Activated CD8-positive, alpha-beta memory T cell treated with anti-CD3 and anti-CD28 coated beads, Interleukin-2, amount 50 U/mL, for 48 hours (primary cell): ENCODE data around the gene BRIX1.

Experiments
- DNase-seq: peaks from one replicate; pipeline ENCODE4 v3.0.0-alpha.2; 2020

Gene BRIX1, protein sequence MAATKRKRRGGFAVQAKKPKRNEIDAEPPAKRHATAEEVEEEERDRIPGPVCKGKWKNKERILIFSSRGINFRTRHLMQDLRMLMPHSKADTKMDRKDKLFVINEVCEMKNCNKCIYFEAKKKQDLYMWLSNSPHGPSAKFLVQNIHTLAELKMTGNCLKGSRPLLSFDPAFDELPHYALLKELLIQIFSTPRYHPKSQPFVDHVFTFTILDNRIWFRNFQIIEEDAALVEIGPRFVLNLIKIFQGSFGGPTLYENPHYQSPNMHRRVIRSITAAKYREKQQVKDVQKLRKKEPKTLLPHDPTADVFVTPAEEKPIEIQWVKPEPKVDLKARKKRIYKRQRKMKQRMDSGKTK

GRCh38 chr5:34915139-34915855 lies at the start of gene BRIX1, which contains the start of gene RAD1:
TSS of gene BRIX1 (plus strand) at chr5:34915711. CDS start at chr5:34915739, 28 bp downstream.
TSS of gene RAD1 (minus strand) at chr5:34915504. CDS start at chr5:34914892, 612 bp downstream.
- peak; percentile 96 for DNase-seq

DNA sequence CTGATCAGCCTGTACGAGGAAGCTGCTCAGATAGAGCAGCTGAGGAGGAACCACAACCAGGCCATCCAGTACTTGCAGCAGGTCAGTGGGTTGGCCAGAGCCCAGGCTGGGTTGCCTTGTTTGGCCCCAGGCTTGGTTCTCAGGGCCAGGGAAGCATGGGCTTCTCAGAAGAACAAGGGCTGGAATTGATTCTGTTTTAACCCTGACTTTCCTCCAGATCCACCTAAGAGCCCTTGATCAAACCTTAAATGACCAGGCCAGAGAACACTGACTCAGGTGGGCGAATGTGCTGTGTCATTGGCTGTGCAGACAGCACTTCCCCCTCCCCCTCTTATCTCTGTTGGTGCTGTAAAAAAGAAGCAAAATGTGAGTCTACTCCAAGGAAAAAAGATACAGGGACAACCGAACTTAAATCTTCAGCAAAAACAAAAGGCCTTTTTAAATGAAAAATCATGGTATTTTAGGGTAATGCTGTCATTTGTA lies 48.5 kb upstream of the BRIX1 start:
- DNase-seq: no peak

DNA sequence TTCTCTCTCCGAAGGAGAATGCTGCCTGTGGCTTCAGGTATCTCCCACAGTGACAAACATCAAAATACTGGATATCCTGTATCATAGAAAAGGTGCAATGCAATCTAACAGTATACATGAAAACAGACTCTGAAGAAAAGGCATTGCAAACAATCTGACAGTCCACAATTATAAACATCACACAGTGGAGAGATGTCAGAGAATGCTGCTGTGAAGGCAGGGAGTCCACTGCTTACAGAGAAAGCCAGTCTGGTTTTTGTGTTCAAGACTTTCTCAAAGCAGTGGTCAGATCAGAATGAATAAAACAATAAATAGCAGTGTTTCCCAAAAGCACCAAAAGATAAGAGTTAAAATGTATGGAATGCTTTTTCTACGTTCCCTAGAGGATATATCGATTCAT lies 47.9 kb upstream of the BRIX1 start:
- DNase-seq: no peak

- DNase-seq: no peak
These were observed 46.7 kb upstream of the BRIX1 start for GRCh38 chr5:34868791-34869190.

- DNase-seq: no peak
These were observed 46.3 kb upstream of the BRIX1 start for GRCh38 chr5:34869256-34869655.

- no peak for DNase-seq
These were observed 45.1 kb upstream of the BRIX1 start for GRCh38 chr5:34870382-34870781.

- no peak for DNase-seq
These were observed 39.2 kb upstream of the BRIX1 start for GRCh38 chr5:34876275-34876674.

DNA sequence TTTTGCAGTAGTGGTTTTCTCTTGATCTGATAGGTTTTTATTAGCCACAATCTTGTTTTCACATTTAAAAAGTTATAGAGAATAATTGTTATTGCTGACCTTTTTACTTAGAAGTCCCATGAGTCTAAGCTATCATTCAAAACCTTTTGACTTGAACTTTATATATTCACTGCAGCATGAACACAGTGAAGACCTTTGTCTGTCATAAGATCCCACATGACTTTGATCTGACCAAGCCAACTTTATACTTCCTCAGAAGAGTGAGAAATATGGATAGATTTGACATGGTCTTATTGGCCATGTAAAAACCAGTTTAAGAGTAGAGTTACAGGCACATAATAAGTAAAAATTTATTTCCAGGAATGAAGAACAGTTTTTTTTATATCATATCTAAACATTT lies 34.3 kb upstream of the BRIX1 start:
- DNase-seq: no peak

DNA sequence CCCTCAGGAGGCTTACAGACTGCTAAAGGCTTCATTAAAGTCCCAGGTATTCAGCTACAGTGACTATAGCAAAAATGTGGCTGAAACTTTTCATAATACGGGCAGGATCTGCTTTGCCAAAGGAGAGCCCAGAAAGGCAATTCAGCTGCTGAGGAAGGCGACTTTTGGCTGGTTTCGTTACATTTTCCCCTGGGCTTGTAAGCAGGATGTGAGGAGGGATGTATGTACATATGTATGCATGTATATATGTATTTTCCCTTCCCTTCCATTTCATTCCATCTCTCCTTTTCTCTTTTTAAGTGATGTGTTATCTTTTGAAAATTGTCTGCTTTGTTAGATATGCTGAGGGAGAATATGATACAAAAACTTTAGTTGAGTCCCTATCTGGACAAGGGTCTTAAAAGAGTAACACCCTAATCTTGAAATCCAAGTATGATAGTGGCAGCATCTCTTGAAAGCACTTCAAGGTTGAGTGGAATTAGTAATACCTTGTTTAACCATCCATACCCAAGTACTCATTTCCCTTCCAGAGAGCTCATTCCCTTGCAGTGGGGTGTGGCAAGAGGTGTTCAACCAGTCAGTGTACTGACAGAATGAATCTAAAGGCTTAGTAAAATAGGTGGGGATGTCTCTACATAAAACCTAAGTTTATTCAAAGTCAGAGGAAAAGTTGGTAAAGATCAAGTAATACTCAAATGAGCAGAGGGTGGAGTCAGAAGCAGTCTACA lies 29.0 kb upstream of the BRIX1 start:
- DNase-seq: no peak

DNA sequence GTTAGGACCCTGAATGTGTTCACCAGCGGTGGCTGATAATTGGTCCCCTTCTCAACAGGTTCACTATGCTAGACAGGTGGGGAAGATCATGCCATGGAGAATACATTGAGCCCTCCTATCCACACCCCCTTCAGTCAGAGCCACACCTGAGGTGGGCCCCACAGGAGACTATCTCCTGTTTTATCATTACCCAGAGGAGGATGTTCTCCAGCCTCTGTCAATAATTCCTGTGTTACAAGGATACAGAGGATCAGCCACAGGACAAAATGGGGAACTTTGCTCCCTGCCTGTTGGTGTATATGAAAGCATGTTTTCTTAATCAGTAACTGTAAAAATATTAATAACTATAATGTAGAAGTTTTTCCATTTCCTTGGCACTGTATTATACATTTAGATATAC lies 26.1 kb upstream of the BRIX1 start:
- no peak for DNase-seq

DNA sequence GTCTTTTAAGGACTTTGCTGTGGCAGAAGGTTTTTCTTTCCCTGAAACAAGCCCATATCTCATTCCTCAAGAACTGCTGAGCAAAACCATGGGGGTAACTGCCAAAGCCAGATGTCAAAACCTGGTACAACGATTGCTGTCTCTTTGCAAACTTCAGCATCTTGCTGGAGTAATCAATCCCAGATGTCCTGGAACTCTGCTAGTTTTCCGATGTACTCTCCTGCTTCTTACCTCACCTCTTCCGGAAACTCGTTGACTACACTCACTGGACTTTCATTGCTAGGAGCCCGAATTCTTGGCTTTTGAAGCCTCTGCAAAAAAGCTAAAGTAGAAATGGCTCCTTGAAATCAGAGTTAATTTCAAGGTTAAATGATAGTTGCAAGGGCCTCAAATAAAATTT lies 23.5 kb upstream of the BRIX1 start:
- no peak for DNase-seq

DNA sequence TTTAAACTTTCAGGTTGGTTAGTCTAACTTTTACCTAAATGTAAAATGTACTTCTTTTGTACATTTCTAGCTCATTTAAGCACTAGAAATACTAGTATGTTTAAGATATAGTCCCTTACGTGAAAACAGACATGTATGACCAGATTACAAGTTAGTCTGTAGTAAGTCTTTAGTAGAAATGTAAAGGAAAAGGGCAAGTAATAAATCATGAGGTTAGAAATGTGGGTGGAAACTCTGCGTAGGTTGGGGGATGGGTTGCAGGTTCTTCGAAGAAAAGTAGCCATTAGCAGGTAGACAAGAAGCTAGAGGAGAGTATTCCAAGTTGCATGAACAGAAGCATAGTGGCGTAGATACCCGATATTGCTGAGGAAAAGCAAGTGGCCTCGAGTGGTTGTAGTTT lies 23.1 kb upstream of the BRIX1 start:
- DNase-seq: no peak

DNA sequence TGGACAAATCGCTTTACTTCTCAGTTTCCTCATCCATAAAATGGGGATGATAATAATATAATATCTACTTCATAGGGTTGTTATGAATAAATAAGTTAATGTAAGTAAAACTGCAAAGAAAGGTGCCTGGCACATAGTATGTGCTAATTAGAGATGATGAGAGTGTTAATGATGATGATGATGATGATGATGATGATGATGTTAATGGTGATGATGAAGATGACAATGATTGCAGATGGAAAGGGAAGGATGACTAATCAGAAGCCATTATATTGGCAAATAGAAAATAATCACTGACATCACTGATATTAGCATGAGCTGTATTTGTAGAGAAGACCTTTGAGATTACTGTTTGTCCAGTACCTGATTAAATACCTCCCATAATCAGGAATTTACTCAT lies 20.8 kb upstream of the BRIX1 start:
- DNase-seq: no peak

GRCh38 chr5:34895641-34896419 lies 19.7 kb upstream of the BRIX1 start:
- DNase-seq: no peak

- DNase-seq: no peak
These were observed 17.9 kb upstream of the BRIX1 start for GRCh38 chr5:34897646-34898045.

DNA sequence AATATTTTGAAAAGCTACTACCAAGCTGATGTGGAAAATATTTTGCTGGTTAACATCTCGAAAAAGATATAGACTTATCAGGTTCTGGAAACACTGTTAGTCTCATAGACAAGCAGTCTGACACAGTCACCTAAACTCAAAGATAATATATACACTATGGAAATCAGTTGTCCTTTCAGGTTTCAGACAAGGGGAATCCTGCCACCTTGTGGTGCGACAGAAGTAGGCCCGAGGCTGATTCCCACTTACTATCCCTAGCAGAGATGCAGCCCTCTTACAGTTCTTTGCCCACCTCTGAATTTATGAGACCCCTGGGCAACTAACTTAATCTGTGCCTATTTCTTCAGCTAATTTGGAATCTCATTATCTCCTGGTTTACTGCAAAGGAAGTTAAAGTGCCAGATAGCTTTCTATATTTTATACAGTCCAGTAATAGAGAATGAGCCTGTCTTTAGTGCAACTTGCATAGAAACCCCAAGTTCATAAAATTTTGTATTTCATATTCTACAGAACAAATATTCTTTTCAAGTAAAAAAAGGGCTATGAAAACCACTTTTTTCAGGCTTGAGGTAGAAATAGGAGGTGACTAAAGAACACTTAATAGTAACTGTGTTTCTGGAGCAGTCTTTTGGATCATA lies 17.1 kb upstream of the BRIX1 start:
- peak; percentile 61 for DNase-seq

GRCh38 chr5:34899066-34899465 lies 16.4 kb upstream of the BRIX1 start:
- no peak for DNase-seq

GRCh38 chr5:34900652-34901051 lies 14.9 kb upstream of the BRIX1 start:
- DNase-seq: no peak

- DNase-seq: no peak
These were observed 12.3 kb upstream of the BRIX1 start for GRCh38 chr5:34903260-34903659.

DNA sequence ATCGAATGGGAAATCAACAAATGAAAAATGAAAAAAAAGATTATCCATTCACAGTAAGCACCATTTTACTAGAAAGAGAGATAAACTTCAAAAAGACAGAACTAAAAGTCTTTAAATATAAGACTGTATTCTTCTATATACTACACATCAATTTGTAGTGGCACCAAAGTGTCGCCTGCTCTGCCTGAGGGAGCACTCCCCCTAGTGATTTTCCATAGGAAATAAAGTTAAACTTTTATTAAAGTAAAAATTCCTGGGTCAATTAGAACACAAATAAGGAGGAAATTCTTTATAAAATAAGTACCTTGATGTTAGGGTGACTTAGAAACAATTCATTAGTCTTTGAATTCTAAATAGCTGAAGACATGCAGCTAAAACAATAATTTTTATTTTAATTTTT lies 9.9 kb upstream of the BRIX1 start:
- no peak for DNase-seq

DNA sequence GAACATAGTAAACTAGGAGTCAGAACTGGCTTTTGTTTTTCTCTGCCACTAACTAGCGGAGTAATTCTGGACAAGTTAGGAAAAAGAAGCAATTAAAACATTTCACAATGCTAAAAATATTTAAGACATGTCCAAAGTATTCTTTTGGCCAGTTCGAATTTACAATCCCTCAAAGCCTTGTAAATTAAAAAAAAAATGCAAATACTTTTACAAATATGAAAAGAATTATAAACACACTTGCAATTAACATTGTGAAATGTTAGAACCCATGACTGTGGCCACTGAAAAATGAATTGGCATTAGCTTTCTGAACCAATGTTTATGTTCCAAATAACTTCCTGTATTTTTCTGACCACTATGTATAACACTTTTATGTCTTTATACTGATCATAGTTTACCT lies 2.4 kb upstream of the BRIX1 start:
- no peak for DNase-seq

DNA sequence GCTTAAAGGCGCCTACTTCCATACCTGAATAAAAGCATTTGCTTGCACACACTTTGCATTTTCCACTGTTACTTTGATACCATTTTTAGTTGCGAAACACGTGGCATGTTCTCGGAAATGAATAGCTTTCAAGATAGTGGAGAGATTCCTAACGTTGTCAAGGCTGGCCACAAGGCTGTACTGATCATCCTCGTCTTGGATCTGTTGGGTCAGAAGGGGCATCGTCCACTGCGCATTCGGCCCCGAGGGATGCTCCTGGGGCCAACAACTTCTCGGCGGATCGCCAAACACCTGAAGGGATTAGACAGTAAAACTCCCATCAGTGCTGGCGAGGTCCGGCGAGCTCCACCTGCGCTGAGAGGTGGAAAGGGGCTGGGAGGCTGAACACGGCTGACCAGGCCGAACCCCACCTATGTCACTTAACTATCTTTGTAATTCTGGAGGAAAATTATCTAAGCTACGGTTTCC lies 806 bp upstream of the BRIX1 start:
- DNase-seq: peak; percentile 63
